GM18868 (cell line): ENCODE results near the gene GRAMD2A.
"Not testable (repeated sequence)": the region's sequence is repeated elsewhere in the genome, so short reads cannot be mapped to it uniquely, and the experiment has no call there.

Experiments
- ATAC-seq: cut with Tn5 transposase; IDR thresholded peaks from one replicate; pipeline ENCODE4 v1.9.1; 2021; ENCODE audit warnings: mild to moderate bottlenecking, moderate library complexity; ENCODE audit not compliant: unreplicated experiment

The GRAMD2A gene

DNA sequence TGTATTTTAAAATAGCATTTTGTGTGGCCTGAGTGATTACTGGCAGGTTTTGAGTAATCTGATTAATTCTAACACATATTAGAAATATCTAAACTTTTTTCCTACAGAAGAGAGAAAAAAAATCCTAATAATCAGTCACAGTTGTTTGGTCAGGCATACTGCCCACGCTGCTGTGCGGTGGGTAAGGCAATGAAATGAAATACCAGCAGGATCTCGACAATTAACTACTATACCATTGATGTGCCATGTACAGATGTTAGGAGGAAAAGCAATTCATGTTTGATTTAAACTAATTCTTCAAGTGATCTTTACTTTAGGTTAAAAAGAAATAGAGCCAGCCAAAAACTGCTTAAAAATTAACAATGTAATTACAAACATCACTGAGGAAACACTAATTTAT is 5.2 kb downstream of the GRAMD2A start:
- no peak for ATAC-seq

DNA sequence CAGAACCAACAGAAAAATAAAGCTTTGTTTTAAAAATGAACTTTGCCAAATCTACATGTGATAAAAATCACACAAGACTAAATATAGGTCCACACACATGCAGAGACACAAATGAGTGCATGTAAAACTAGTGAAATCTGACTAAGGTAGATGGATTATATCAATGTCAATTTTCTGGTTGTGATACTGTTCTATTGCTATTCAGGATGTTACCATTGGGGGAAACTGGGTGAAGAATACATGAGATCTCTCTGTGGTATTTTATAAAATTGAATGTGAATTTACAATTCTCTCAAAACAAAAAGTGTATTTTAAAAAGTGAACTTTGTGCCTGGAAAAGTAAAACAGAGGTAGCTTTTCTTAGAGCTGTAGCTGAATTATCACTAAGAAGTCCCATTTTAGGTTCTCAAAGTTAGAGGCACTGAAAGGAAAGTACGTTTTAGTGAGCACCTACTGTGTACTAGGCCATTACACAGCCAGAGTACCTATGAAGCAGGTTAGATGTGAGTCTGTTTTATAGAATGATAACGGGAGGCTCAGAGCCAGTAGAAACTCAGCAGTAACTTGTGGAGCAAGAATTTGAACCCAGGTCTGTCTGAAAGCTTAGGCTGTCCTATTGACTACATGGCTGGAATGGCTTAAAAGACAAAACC is 8.2 kb downstream of the GRAMD2A start:
- ATAC-seq, result no peak

- no peak for ATAC-seq
Observed at GRCh38 chr15:72184165-72184811, 13.3 kb downstream of the GRAMD2A start.

GRCh38 chr15:72183781-72184164 is 13.8 kb downstream of the GRAMD2A start:
- ATAC-seq, result no peak

DNA sequence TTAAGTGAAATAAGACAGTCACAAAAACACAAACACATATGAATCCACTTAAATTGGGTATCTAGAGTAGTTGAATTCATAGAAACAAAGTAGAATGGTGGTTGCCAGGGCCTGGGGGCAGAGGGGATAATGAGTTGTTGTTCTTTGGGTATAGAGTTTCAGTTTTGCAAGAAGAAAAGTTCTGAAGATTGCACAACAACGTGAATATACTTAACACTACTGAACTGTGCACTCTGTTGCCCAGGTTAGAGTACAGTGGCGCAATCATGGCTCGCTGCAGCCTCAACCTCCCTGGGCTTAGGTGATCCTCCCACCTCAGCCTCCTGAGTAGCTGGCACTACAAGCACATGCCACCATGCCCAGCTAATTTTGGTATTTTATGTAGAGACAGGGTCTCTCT is 14.9 kb downstream of the GRAMD2A start:
- no peak for ATAC-seq

DNA sequence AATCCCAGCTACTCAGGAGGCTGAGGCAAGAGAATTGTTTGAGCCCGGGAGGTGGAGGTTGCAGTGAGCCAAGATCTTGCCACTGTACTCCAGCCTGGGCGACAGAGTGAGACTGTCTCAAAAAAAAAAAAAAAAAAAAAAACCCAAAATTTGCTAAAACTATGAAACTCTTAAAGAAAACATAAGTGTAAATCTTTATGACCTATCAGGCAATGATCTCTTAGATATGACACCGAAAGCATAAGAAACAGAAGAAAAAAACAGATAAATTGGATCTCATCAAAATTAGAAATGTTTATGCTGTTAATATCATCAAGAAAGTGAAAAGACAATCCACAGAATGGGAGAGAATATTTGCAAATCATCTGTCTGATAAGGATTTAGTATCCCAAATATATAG is 15.3 kb downstream of the GRAMD2A start:
- no peak for ATAC-seq

- no peak for ATAC-seq
Observed at GRCh38 chr15:72180761-72181324, 16.7 kb downstream of the GRAMD2A start.

DNA sequence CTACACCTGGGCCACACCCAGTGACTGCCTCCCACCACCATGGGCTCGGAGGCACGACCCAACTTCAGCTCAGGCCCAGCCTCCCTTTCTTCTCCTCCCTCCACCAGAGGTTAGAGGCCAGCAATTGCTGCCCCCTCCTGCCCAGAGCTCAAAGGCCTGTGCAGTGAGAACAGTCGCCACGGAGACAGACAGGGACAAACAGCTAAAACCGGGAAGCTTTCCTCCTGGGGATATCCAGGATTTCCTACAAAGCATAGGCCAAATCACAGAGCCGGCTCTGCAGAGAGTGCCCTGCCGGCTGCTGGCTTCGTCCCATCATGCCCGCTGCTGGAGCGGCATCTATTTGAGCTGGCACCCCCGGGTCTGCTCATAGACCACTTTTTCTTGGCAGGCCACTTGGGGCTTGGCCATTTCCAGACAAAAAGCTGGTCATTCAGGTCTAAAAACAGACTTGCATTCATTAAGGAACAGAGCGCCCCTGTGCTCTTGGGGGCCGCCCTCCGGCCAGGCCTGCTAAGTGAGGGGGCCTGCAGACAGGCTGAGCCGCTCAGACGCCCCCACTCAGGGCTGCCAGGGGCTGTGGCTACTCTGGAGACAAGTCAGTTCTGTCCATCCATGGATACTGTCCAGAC is 17.5 kb downstream of the GRAMD2A start:
- no peak for ATAC-seq

DNA sequence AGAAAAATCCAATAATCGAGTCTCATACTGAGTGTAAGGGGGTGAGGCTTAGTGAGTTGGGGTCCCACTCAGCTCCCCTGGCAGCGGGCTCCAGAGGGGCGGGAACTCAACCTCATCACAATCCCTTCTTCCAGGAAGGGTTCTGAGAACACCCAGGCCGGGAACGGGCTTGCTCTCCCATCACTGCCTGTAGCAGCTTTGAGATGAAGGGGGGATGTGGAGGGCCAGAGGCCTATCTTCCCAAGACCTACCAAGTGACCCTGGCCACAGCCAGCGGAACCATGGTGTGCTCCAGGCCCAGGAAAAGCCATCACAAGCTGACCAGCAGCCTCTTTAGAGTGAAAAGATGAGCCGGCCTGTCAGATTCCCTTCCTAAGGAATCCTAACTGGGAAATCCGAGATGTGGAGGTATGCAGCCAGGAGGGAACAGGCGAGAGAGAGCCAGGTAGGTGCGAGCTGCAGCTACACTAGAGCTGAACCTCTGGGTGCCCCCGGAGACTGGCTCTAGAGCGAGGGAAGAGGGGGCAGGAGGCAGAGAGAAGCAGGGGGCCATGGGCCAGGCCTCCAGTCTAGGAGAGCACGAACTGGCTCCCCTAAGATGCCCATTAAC is 18.5 kb downstream of the GRAMD2A start:
- ATAC-seq, result no peak

GRCh38 chr15:72176743-72177142 is 20.8 kb downstream of the GRAMD2A start:
- ATAC-seq, result no peak

GRCh38 chr15:72176159-72176558 is 21.4 kb downstream of the GRAMD2A start:
- no peak for ATAC-seq

GRCh38 chr15:72175186-72176044 is 22.2 kb downstream of the GRAMD2A start:
- no peak for ATAC-seq

DNA sequence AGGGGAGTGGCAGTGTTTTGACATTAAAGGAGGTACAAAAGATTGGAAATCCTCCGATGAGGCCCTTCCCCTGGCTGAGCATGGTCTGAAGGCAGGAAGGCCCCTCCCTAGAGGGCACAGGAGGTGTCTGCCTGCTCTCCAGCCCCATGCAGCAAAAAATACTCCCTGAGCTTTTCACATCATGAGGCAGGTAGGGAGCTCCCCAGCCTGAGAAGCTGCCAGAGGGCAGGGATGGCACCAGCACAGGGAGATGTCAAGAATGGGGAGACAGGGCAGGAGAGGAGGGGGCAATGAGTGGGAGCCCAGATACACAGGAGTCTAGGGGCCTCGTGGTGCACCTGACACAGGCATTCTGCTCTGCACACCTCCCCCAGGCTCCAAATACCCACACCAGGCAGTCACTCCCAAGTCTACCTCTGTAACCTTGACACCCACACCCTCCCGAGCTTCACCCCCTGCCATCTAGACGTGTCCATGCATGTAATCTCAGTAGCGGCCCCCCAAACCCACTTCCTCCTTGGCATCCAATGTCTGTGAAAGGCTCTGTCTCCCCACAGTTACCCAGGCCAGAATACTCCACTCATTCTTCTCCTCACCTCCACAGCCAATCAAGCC is 22.9 kb downstream of the GRAMD2A start:
- ATAC-seq, result no peak

- ATAC-seq, result no peak
Observed at GRCh38 chr15:72173864-72174550, 23.6 kb downstream of the GRAMD2A start.

DNA sequence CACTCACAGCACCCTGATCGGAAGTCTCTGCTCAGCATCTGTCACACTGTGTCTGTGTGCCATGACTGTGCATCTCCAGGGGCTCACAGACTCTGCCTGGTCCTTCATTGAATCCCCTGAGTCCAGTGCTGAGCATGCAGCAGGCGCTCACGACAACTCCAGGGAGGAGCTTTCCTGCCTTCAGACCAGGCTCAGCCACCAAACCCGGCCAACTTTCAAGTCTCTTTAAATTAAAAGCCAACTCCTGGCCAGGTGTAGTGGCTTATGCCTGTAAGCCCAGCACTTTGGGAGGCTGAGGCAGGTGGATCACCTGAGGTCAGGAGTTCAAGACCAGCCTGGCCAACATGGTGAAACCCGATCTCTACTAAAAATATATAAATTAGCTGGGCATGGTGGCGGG is 24.2 kb downstream of the GRAMD2A start:
- no peak for ATAC-seq

DNA sequence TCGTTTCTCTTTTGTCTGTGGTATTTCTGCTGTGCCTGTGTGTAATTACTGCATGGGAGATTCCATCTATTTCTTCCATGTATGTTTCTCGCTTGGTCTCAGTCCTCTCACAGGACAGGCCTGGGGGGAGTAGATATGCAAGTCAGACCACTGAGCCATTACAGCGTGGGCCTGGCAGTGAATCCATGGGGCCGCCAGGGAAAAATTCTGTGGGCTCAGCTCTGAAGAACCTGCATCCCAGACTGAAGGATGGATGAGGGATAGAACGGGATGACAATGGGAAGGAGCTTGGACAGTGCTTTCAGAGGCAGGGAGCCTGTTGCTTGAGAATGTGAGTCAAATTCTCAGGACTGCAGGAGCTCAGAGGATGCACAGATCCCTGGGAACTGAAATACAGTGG is 24.8 kb downstream of the GRAMD2A start:
- ATAC-seq, result no peak

GRCh38 chr15:72171978-72172377 is 25.6 kb downstream of the GRAMD2A start:
- not testable (repeated sequence) for ATAC-seq

GRCh38 chr15:72170691-72171090 is 26.9 kb downstream of the GRAMD2A start:
- no peak for ATAC-seq

DNA sequence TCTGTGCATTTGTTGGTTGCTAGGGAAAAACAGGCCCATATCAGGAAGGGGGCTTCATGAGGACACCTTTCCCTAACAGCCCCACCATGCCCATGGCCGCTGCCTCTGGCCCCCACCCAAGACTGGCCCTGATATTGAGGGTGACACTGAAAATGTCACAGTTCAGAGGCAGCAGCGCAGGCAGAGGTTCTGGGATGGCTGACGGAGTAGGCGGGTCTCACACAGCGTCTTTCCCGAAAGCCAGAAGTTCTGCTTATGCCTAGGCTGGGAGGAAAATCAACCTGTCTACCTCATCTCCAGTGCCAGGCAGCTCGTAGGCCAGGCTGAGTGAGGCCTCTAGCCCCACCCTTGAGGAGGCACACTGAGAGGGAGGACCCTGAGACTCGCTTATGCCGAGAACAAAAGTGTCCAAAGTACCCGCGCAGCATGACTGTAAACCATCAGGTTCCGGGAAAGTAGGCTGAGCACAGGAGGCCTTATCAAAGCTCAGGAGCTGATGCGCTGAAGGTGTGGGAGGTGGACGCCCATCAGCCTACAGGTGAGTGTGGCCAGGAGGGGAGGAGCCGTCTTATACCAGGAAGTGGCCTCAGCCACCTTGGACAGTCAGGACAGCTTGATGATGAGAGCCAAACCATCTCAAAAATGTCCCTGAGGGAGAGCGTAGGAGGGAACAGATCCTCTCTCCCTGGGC is 27.5 kb downstream of the GRAMD2A start:
- no peak for ATAC-seq
